ENCODE data around the gene F10.

Gene F10

GRCh38 chr13:113142876-113143275 is 20.3 kb downstream of the F10 start:
- Mint-ChIP-seq H3K9me3 (no peaks in the 10 kb centered on the region), H3K27ac (no peak overlapping the region), H3K36me3 (ENCODE audit: low read depth) (no peaks in the 10 kb centered on the region), H3K27me3 (ENCODE audit: low read depth, poor library complexity) (peaks cover 21% of the 10 kb centered on the region), H3K4me1 (peaks cover 11% of the 10 kb centered on the region), H3K4me3 (no peak overlapping the region)
- no peak for DNase-seq
- no peak for TF ChIP-seq CTCF (IDR thresholded peaks at IDR 0.05)

GRCh38 chr13:113143466-113144254 is 21.1 kb downstream of the F10 start:
- peaks cover 17% of the 10 kb centered on the region for H3K27me3 Mint-ChIP-seq (ENCODE audit: low read depth, poor library complexity)
- no peaks in the 10 kb centered on the region for H3K36me3 Mint-ChIP-seq (ENCODE audit: low read depth)
- peaks cover 11% of the 10 kb centered on the region for H3K4me1 Mint-ChIP-seq
- DNase-seq, result no peak
- H3K27ac Mint-ChIP-seq, result no peak overlapping the region
- no peak for TF ChIP-seq CTCF (IDR thresholded peaks at IDR 0.05)
- H3K9me3 Mint-ChIP-seq, result no peaks in the 10 kb centered on the region
- H3K4me3 Mint-ChIP-seq, result no peak overlapping the region

- peaks cover 5% of the 10 kb centered on the region for H3K4me1 Mint-ChIP-seq
- H3K9me3 Mint-ChIP-seq, result no peaks in the 10 kb centered on the region
- no peak overlapping the region for H3K4me3 Mint-ChIP-seq
- no peak for DNase-seq
- no peaks in the 10 kb centered on the region for H3K36me3 Mint-ChIP-seq (ENCODE audit: low read depth)
- H3K27ac Mint-ChIP-seq, result no peak overlapping the region
- peaks cover 14% of the 10 kb centered on the region for H3K27me3 Mint-ChIP-seq (ENCODE audit: low read depth, poor library complexity)
- no peak for TF ChIP-seq CTCF (IDR thresholded peaks at IDR 0.05)
Measured at GRCh38 chr13:113144255-113144629, 21.6 kb downstream of the F10 start.

- Mint-ChIP-seq H3K36me3 (ENCODE audit: low read depth) (no peaks in the 10 kb centered on the region), H3K9me3 (no peaks in the 10 kb centered on the region), H3K4me3 (no peak overlapping the region), H3K27ac (no peak overlapping the region), H3K4me1 (peaks cover 6% of the 10 kb centered on the region), H3K27me3 (ENCODE audit: low read depth, poor library complexity) (peaks cover 17% of the 10 kb centered on the region)
- DNase-seq, result no peak
- no peak for TF ChIP-seq CTCF (IDR thresholded peaks at IDR 0.05)
Measured at GRCh38 chr13:113145496-113145895, 22.9 kb downstream of the F10 start.

GRCh38 chr13:113145911-113146598 is 23.5 kb downstream of the F10 start:
- DNase-seq, result no peak
- Mint-ChIP-seq H3K4me3 (no peak overlapping the region), H3K27me3 (ENCODE audit: low read depth, poor library complexity) (peaks cover 18% of the 10 kb centered on the region), H3K36me3 (ENCODE audit: low read depth) (no peaks in the 10 kb centered on the region), H3K27ac (no peak overlapping the region), H3K4me1 (peaks cover 11% of the 10 kb centered on the region), H3K9me3 (no peaks in the 10 kb centered on the region)
- no peak for TF ChIP-seq CTCF (IDR thresholded peaks at IDR 0.05)

Measured in nephron progenitor cell (in vitro differentiated cells).